DOHH2 (cell line): Measurements from ENCODE around the gene ARMC9.

Source experiments
- H3F3A ChIP-seq: fragments of 200-600 bp; sonication (generic), shearing (Covaris generic); 2 replicates; pipeline ENCODE4 v1.6.0; 2016; ENCODE audit warnings: antibody characterized with exemption, mild to moderate bottlenecking; ENCODE audit not compliant: control insufficient read depth, insufficient read depth
- H3K27ac ChIP-seq: fragments of 200-600 bp; sonication (generic); 2 replicates; pipeline ENCODE4 v1.5.1; 2014; ENCODE audit warnings: low read depth, mild to moderate bottlenecking, low read length, moderate library complexity
- H3K27me3 ChIP-seq: fragments of 200-600 bp; sonication (generic); 2 replicates; pipeline ENCODE4 v1.6.1; 2014; ENCODE audit warnings: mild to moderate bottlenecking, low read length, mixed read lengths; ENCODE audit not compliant: control insufficient read depth
- H3K36me3 ChIP-seq: fragments of 200-600 bp; sonication (generic); 2 replicates; pipeline ENCODE4 v1.6.1; 2014; ENCODE audit warnings: mild to moderate bottlenecking, low read length, moderate library complexity, mixed read lengths; ENCODE audit not compliant: control insufficient read depth
- H3K4me1 ChIP-seq: fragments of 200-600 bp; sonication (generic); 2 replicates; pipeline ENCODE4 v1.6.1; 2014; ENCODE audit warnings: mild to moderate bottlenecking, low read length, mixed read lengths; ENCODE audit not compliant: control insufficient read depth
- H3K4me2 ChIP-seq: fragments of 200-600 bp; sonication (generic); 2 replicates; pipeline ENCODE4 v1.6.0; 2014; ENCODE audit warnings: mild to moderate bottlenecking, low read length, moderate library complexity
- H3K4me3 ChIP-seq: fragments of 200-600 bp; sonication (generic); 2 replicates; pipeline ENCODE4 v1.5.1; 2014; ENCODE audit warnings: mild to moderate bottlenecking, low read length, mixed read lengths
- H3K79me2 ChIP-seq: fragments of 200-600 bp; sonication (generic); 2 replicates; pipeline ENCODE4 v1.6.1; 2014; ENCODE audit warnings: mild to moderate bottlenecking, low read length, mixed read lengths; ENCODE audit not compliant: control insufficient read depth
- H3K9me2 ChIP-seq: fragments of 200-600 bp; sonication (generic); replicated peaks from 2 replicates; pipeline ENCODE4 v1.6.1; 2014; ENCODE audit warnings: mild to moderate bottlenecking, low read length, mixed read lengths; ENCODE audit not compliant: control insufficient read depth
- H3K9me3 ChIP-seq: fragments of 200-600 bp; sonication (generic); 2 replicates; pipeline ENCODE4 v1.6.1; 2014; ENCODE audit warnings: antibody characterized with exemption, low read length, mixed read lengths; ENCODE audit not compliant: control insufficient read depth, insufficient read depth
- H4K20me1 ChIP-seq: fragments of 200-600 bp; sonication (generic); 2 replicates; pipeline ENCODE4 v1.6.0; 2014; ENCODE audit warnings: low read depth, mild to moderate bottlenecking, antibody characterized with exemption, low read length, moderate library complexity; ENCODE audit not compliant: control insufficient read depth, insufficient read depth
- EZH2phosphoT487 ChIP-seq: fragments of 200-600 bp; sonication (generic); IDR thresholded peaks from 2 replicates; pipeline ENCODE4 v1.6.1; 2017; ENCODE audit warnings: borderline replicate concordance, mild to moderate bottlenecking, antibody characterized with exemption, low read length, moderate library complexity, mixed read lengths
- TF ChIP-seq, protein P1 (sequence below): fragments of 200-600 bp; sonication (generic); IDR thresholded peaks from one replicate; pipeline ENCODE4 v1.5.1; 2014; ENCODE audit warnings: antibody characterized with exemption, mild to moderate bottlenecking, low read depth, low read length; ENCODE audit not compliant: poor library complexity, severe bottlenecking

Gene ARMC9

DNA sequence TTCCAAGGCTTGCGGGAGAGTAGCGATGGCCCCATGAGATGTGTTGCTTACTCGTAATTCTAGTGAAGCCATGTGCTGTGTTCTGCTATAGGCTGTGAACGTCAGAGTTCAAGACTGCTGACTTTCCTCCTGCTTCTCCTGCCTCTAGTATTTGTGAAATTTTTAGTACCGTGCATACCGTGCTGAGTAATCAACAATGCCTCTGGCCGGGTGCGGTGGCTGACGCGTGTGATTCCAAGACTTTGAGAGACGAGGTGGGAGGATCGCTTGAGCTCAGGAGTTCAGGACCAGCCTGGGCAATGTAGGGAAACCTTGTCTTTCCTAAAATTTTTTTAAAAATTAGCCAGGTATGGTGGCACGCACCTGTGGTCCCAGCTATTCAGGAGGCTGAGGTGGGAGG, 137.2 kb downstream of the ARMC9 start:
- Histone ChIP-seq H3K9me3 (no peaks in the 10 kb centered on the region), H3K4me3 (no peak overlapping the region), H3K36me3 (no peaks in the 10 kb centered on the region), H3K4me1 (no peaks in the 10 kb centered on the region), H3K79me2 (no peaks in the 10 kb centered on the region), H3K27ac (no peak overlapping the region), H3K4me2 (no peak overlapping the region), H4K20me1 (no peaks in the 10 kb centered on the region), H3K27me3 (no peaks in the 10 kb centered on the region), H3F3A (no peaks in the 10 kb centered on the region), H3K9me2 (no peaks in the 10 kb centered on the region)
- no peak for TF ChIP-seq EZH2phosphoT487

DNA sequence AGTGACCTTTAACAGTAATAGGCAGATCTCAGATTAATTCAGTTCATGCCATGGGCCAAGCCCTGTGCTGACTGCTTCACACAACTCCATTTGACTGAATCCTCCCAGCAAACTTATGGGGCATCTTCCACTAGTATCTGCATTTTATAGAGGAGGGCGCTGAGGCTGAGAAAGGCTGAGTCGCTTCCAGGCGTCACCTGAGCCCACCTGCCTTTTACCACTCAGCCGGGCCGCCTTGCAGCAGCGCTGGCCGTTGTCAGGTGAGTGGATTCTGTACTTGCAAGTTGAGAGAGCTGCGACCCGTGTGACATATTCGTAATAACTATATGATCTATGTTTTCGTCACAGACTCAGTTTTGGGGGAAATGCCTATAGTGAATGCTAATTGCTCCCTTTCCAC, 137.8 kb downstream of the ARMC9 start:
- Histone ChIP-seq H3K4me1 (no peaks in the 10 kb centered on the region), H3K27me3 (no peaks in the 10 kb centered on the region), H3K27ac (no peak overlapping the region), H3K36me3 (no peaks in the 10 kb centered on the region), H3K4me2 (no peak overlapping the region), H3K79me2 (no peaks in the 10 kb centered on the region), H3F3A (no peaks in the 10 kb centered on the region), H3K4me3 (no peak overlapping the region), H3K9me3 (no peaks in the 10 kb centered on the region), H3K9me2 (no peaks in the 10 kb centered on the region), H4K20me1 (no peaks in the 10 kb centered on the region)
- TF ChIP-seq, protein P1, sequence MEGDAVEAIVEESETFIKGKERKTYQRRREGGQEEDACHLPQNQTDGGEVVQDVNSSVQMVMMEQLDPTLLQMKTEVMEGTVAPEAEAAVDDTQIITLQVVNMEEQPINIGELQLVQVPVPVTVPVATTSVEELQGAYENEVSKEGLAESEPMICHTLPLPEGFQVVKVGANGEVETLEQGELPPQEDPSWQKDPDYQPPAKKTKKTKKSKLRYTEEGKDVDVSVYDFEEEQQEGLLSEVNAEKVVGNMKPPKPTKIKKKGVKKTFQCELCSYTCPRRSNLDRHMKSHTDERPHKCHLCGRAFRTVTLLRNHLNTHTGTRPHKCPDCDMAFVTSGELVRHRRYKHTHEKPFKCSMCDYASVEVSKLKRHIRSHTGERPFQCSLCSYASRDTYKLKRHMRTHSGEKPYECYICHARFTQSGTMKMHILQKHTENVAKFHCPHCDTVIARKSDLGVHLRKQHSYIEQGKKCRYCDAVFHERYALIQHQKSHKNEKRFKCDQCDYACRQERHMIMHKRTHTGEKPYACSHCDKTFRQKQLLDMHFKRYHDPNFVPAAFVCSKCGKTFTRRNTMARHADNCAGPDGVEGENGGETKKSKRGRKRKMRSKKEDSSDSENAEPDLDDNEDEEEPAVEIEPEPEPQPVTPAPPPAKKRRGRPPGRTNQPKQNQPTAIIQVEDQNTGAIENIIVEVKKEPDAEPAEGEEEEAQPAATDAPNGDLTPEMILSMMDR = no peak
- TF ChIP-seq EZH2phosphoT487 = no peak

DNA sequence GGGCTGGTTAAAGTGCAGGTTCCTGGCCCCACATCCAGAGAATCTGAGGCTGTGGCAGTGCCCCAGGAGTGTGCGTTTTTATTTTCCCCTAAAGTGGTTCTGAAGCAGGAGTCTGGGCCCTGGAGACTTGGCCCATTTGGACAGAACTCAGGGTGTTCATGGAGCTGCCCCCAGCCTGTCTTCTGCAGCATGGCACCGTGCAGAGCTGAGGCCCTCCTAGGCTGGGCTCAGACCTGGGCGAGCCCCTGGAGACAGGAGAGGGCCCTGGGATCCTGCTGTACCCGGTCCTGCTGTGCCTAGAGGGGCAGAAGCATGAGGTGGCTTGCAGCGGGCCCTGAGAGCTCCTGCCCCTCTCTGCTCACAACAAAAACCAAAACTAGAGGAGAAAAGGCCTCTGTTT, 138.3 kb downstream of the ARMC9 start:
- Histone ChIP-seq H3K4me3 (no peak overlapping the region), H3K27me3 (no peaks in the 10 kb centered on the region), H4K20me1 (no peaks in the 10 kb centered on the region), H3K79me2 (no peaks in the 10 kb centered on the region), H3K9me2 (no peaks in the 10 kb centered on the region), H3K27ac (no peak overlapping the region), H3K4me1 (no peaks in the 10 kb centered on the region), H3K4me2 (no peak overlapping the region), H3K36me3 (no peaks in the 10 kb centered on the region), H3F3A (no peaks in the 10 kb centered on the region), H3K9me3 (no peaks in the 10 kb centered on the region)
- no peak for TF ChIP-seq EZH2phosphoT487
- TF ChIP-seq, protein P1 = no peak

DNA sequence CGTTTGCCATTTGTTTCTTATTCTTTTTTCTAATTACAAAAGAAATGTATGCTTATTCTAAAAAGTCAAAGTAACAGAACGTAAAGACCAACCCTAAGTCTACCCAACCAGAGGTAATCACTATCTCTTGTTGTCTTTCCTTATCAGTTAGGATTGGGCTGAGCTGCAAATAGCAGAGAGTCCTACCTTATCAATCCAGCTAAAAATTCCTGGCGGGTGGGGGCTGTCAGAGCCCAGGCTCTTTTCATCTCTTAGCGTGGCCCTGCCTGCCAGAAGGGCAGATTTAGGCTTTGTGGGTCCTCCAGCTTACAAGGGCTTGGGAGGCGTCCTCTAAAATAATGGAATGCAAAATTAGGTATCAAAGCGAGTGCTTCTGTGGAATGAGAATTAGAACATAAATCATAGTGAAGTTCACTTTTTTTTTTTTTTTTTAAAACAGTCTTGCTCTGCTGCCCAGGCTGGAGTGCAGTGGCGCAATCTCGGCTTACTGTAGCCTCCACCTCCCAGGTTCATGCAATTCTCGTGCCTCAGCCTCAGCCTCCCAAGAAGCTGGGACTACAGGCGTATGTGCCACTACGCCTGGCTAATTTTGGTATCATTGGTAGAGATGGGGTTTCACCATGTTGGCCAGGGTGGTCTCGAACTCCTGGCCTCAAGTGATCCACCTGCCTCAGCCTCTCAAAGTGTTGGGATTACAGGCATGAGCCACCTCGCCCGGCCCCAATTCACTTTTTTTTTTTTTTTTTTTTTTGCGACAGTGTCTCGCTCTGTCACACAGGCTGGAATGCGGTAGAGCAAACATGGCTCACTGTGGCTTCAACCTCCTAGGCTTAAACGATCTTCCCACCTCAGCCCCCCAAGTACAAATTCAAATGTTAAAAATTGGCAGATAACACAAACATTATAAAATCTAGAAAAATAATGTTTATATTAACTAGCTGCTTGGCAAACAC, 139.7 kb downstream of the ARMC9 start:
- Histone ChIP-seq H3K9me2 (no peaks in the 10 kb centered on the region), H3F3A (no peaks in the 10 kb centered on the region), H3K4me2 (no peak overlapping the region), H3K36me3 (no peaks in the 10 kb centered on the region), H3K27me3 (no peaks in the 10 kb centered on the region), H3K9me3 (no peaks in the 10 kb centered on the region), H3K4me1 (no peaks in the 10 kb centered on the region), H3K79me2 (no peaks in the 10 kb centered on the region), H3K27ac (no peak overlapping the region), H3K4me3 (no peak overlapping the region), H4K20me1 (no peaks in the 10 kb centered on the region)
- TF ChIP-seq, protein P1 = no peak
- no peak for TF ChIP-seq EZH2phosphoT487
